Neural cell (in vitro differentiated cells): ENCODE measurements around the gene CYP2D6. TPM values are rescaled to one million over a fixed set of nuclear protein-coding genes. Genes with fewer than 3 reads are reported as not detected.
"Not testable (repeated sequence)": the region's sequence is repeated elsewhere in the genome, so short reads cannot be mapped to it uniquely, and the experiment has no call there.

Source experiments
- H2AFZ ChIP-seq: fragments of 200-600, 300-800 bp; sonication (generic), shearing (Covaris generic); 2 replicates; pipeline ENCODE4 v1.6.0; 2014; ENCODE audit warnings: low read depth, mild to moderate bottlenecking, antibody characterized with exemption, low read length, moderate library complexity
- H3F3A ChIP-seq: fragments of 200-600 bp; shearing (Covaris generic); 2 replicates; pipeline ENCODE4 v1.6.1; 2016; ENCODE audit warnings: mild to moderate bottlenecking, moderate library complexity, mixed read lengths, antibody characterized with exemption, low read length; ENCODE audit not compliant: insufficient read depth, poor library complexity, severe bottlenecking
- H3K27ac ChIP-seq: fragments of 200-600, 300-800 bp; sonication (generic), shearing (Covaris generic); 2 replicates; pipeline ENCODE4 v1.5.1; 2014; ENCODE audit warnings: mild to moderate bottlenecking, low read length, moderate library complexity
- H3K27me3 ChIP-seq: fragments of 300-800, 200-600 bp; sonication (generic), shearing (Covaris generic); 2 replicates; pipeline ENCODE4 v1.6.0; 2014; ENCODE audit warnings: mild to moderate bottlenecking, low read depth, low read length, moderate library complexity; ENCODE audit not compliant: insufficient read depth
- H3K36me3 ChIP-seq: fragments of 300-800, 200-600 bp; sonication (generic), shearing (Covaris generic); 2 replicates; pipeline ENCODE4 v1.5.1; 2014; ENCODE audit warnings: mild to moderate bottlenecking, antibody characterized with exemption, low read length, moderate library complexity; ENCODE audit not compliant: insufficient read depth
- H3K4me2 ChIP-seq: fragments of 300-800, 200-600 bp; sonication (generic), shearing (Covaris generic); 2 replicates; pipeline ENCODE4 v1.6.0; 2014; ENCODE audit warnings: mild to moderate bottlenecking, low read length
- H3K4me3 ChIP-seq: fragments of 300-800, 200-600 bp; sonication (generic), shearing (Covaris generic); 2 replicates; pipeline ENCODE4 v1.5.1; 2014; ENCODE audit warnings: mild to moderate bottlenecking, low read length, moderate library complexity
- H3K79me2 ChIP-seq: fragments of 200-600 bp; shearing (Covaris generic); replicated peaks from 2 replicates; pipeline ENCODE4 v1.6.0; 2014; ENCODE audit warnings: mild to moderate bottlenecking, low read length, moderate library complexity; ENCODE audit not compliant: insufficient read depth
- H3K9ac ChIP-seq: fragments of 300-800, 200-600 bp; sonication (generic), shearing (Covaris generic); 2 replicates; pipeline ENCODE4 v1.6.1; 2016; ENCODE audit warnings: mild to moderate bottlenecking, low read length, mixed read lengths
- H3K9me2 ChIP-seq: fragments of 200-600 bp; shearing (Covaris generic); 2 replicates; pipeline ENCODE4 v1.6.1; 2016; ENCODE audit warnings: mild to moderate bottlenecking, low read length, mixed read lengths; ENCODE audit not compliant: insufficient read depth
- H3K9me3 ChIP-seq: fragments of 200-600, 300-800 bp; sonication (generic), shearing (Covaris generic); 2 replicates; pipeline ENCODE4 v1.6.1; 2016; ENCODE audit warnings: mild to moderate bottlenecking, mixed run types, low read length, moderate library complexity, mixed read lengths
- H4K20me1 ChIP-seq: fragments of 200-600 bp; shearing (Covaris generic); 2 replicates; pipeline ENCODE4 v1.6.1; 2016; ENCODE audit warnings: mild to moderate bottlenecking, mixed run types; ENCODE audit not compliant: insufficient read depth
- CTCF ChIP-seq: fragments of 450-650 bp; IDR thresholded peaks from 2 replicates; pipeline ENCODE4 v1.5.1; 2014; ENCODE audit warnings: antibody characterized with exemption, mild to moderate bottlenecking, moderate library complexity; ENCODE audit not compliant: poor library complexity, severe bottlenecking
- EP300 ChIP-seq: fragments of 450-650 bp; conservative IDR thresholded peaks from 2 replicates; pipeline ENCODE4 v1.6.1; 2014; ENCODE audit warnings: antibody characterized with exemption, mild to moderate bottlenecking, moderate library complexity; ENCODE audit not compliant: poor library complexity, severe bottlenecking
- EZH2 ChIP-seq: fragments of 200-600, 300-800 bp; shearing (Covaris generic), sonication (generic); IDR thresholded peaks from 2 replicates; pipeline ENCODE4 v1.6.1; 2014; ENCODE audit warnings: antibody characterized with exemption, low read length, borderline replicate concordance, mild to moderate bottlenecking; ENCODE audit not compliant: insufficient read depth, poor library complexity, severe bottlenecking
- MXI1 ChIP-seq: fragments of 450-650 bp; conservative IDR thresholded peaks from 2 replicates; pipeline ENCODE4 v1.6.1; 2014; ENCODE audit warnings: antibody characterized with exemption, mild to moderate bottlenecking; ENCODE audit not compliant: poor library complexity, severe bottlenecking
- POLR2AphosphoS5 ChIP-seq: IDR thresholded peaks from 2 replicates; pipeline ENCODE4 v1.6.1; 2012
- RAD21 ChIP-seq: fragments of 450-650 bp; conservative IDR thresholded peaks from 2 replicates; pipeline ENCODE4 v1.6.1; 2014; ENCODE audit warnings: antibody characterized with exemption, mild to moderate bottlenecking, moderate library complexity
- REST ChIP-seq: IDR thresholded peaks from 2 replicates; pipeline ENCODE4 v1.6.1; 2012; ENCODE audit warnings: borderline replicate concordance
- SMC3 ChIP-seq: fragments of 450-650 bp; conservative IDR thresholded peaks from 2 replicates; pipeline ENCODE4 v1.6.1; 2014; ENCODE audit warnings: antibody characterized with exemption, mild to moderate bottlenecking, moderate library complexity; ENCODE audit not compliant: poor library complexity
- TAF1 ChIP-seq: IDR thresholded peaks from 2 replicates; pipeline ENCODE4 v1.6.1; 2012; ENCODE audit warnings: low read depth
- polyA plus RNA-seq: library from polyadenylated mRNA; depleted of rRNA; stranded (reverse); fragments of >200 nt; gene quantifications from 2 replicates; pipeline ENCODE4 v1.2.3, GENCODE V29; 2014

CYP2D6 gene
- polyA plus RNA-seq, 1 donor from 2014 or later, result 11.5 TPM

- H4K20me1 ChIP-seq, result no peaks in the 10 kb centered on the region
- H3K36me3 ChIP-seq, result no peaks in the 10 kb centered on the region
- no peaks in the 10 kb centered on the region for H3F3A ChIP-seq
- H3K79me2 ChIP-seq, result no peaks in the 10 kb centered on the region
- no peak overlapping the region for H3K4me2 ChIP-seq
- H3K9me2 ChIP-seq, result no peaks in the 10 kb centered on the region
- no peak for TF ChIP-seq POLR2AphosphoS5
- no peaks in the 10 kb centered on the region for H3K9me3 ChIP-seq
- H2AFZ ChIP-seq, result no peak overlapping the region
- H3K4me3 ChIP-seq, result no peak overlapping the region
- no peak overlapping the region for H3K9ac ChIP-seq
- no peaks in the 10 kb centered on the region for H3K27me3 ChIP-seq
- H3K27ac ChIP-seq, result no peak overlapping the region
Measured at GRCh38 chr22:42138972-42139371, 8.4 kb upstream of the CYP2D6 start.

DNA sequence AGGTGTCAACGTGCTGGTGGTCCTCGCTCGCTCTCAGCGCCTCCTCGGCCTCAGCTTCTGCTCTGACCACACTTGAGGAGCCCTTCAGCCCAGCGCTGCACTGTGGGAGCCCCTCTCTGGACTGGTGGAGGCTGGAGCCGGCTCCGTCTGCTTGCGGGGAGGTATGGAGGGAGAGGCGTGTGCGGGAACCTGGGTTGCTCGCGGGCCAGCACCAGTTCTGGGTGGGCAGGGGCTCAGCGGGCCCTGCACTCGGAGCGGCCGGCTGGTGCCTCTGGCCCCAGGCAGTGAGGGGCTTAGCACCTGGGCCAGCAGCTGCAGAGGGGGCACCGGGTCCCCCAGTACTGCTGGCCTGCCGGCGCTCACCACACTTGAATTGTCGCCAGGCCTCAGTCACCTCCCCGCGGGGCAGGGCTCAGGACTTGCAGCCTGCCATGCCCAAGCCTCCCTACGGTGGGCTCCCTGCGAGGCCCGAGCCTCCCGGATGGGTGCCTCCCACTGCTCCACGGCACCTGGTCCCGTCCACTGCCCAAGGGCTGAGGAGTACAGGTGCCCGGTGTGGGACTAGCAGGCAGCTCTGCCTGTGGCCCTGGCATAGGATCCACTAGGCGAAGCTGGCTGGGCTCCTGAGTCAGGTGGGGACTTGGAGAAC lies 7.6 kb upstream of the CYP2D6 start:
- Histone ChIP-seq H2AFZ (no peak overlapping the region), H3K9ac (no peak overlapping the region), H4K20me1 (no peaks in the 10 kb centered on the region), H3K9me2 (no peaks in the 10 kb centered on the region), H3K4me2 (no peak overlapping the region), H3K36me3 (no peaks in the 10 kb centered on the region), H3K27ac (no peak overlapping the region), H3K27me3 (no peaks in the 10 kb centered on the region), H3K4me3 (no peak overlapping the region), H3K9me3 (no peaks in the 10 kb centered on the region), H3F3A (no peaks in the 10 kb centered on the region), H3K79me2 (no peaks in the 10 kb centered on the region)
- TF ChIP-seq EZH2 (no peak), SMC3 (no peak), RAD21 (no peak), CTCF (no peak), EP300 (no peak), REST (no peak), TAF1 (no peak), MXI1 (no peak), POLR2AphosphoS5 (no peak)

DNA sequence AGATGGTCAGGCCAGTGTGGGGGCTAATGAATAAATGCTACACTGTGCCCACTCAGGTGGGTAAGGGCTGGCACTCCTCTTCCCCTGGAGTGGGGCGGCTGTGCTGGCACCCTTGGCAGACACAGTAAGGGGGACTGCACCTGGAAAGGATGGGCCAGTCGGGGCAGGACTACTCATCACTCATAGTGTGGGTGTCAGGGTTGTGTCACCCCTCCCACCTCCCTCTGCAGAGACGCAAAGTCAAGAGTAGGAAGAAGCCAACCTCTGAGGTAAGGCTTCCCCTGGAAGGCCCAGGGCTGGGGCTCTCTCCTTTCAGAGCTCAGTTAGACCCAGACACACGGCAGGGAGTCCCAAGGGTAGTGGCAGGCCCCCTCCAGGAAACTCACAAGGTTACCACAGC lies 5.1 kb upstream of the CYP2D6 start:
- H3K36me3 ChIP-seq, H3K4me3 ChIP-seq, H4K20me1 ChIP-seq, H3K4me2 ChIP-seq, H3K9me2 ChIP-seq, H3K79me2 ChIP-seq, H3F3A ChIP-seq, H3K27me3 ChIP-seq, H3K9ac ChIP-seq, H3K9me3 ChIP-seq, H3K27ac ChIP-seq, H2AFZ ChIP-seq: not testable (repeated sequence)
